ENCODE results near the gene MYL7.
"Not testable (repeated sequence)": the region's sequence is repeated elsewhere in the genome, so short reads cannot be mapped to it uniquely, and the experiment has no call there.

DNA sequence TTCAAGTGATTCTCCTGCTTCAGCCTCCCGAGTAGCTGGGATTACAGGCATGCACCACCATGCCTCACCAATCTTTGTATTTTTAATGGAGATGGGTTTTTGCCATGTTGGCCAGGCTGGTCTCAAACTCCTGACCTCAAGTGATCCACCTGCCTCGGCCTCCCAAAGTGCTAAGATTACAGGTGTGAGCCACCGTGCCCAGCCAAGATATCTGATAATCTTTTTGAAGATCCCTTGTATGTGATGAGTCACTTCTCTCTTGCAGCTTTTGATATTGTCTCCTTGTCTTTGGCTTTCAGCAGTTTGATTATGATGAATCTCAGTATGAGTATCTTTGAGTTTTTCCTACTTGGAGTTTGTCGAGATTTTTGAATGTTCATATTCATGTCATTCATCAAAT, 14.6 kb downstream of the MYL7 start:
- not testable (repeated sequence) for TF ChIP-seq POLR2A (IDR thresholded peaks at IDR 0.05)
- TF ChIP-seq, protein P1, sequence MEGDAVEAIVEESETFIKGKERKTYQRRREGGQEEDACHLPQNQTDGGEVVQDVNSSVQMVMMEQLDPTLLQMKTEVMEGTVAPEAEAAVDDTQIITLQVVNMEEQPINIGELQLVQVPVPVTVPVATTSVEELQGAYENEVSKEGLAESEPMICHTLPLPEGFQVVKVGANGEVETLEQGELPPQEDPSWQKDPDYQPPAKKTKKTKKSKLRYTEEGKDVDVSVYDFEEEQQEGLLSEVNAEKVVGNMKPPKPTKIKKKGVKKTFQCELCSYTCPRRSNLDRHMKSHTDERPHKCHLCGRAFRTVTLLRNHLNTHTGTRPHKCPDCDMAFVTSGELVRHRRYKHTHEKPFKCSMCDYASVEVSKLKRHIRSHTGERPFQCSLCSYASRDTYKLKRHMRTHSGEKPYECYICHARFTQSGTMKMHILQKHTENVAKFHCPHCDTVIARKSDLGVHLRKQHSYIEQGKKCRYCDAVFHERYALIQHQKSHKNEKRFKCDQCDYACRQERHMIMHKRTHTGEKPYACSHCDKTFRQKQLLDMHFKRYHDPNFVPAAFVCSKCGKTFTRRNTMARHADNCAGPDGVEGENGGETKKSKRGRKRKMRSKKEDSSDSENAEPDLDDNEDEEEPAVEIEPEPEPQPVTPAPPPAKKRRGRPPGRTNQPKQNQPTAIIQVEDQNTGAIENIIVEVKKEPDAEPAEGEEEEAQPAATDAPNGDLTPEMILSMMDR (IDR thresholded peaks at IDR 0.05) = not testable (repeated sequence)

All from esophagus squamous epithelium (tissue), 4 donors.